Endothelial cell of umbilical vein (primary cell): ENCODE results near the gene BACH2. TPM values are rescaled to one million over a fixed set of nuclear protein-coding genes. Genes with fewer than 3 reads are reported as not detected.

Experiments
- BruUV-seq: library from RNA; stranded (reverse); fragments of 400-500 nt; replicated peaks from 2 replicates; lab custom pipeline; 2021; lab: Mats Ljungman, UMichigan
- CTCF ChIA-PET: fragments of 300-600, 350-600 bp; sonication (Branson Sonifier 250); formaldehyde crosslinking; loops from one replicate; lab custom pipeline; 2021; ENCODE audit warnings: antibody characterized with exemption, inconsistent platforms; lab: Charles Lee
- POLR2A ChIA-PET: fragments of 300-600, 350-600 bp; sonication (Branson Sonifier 250); formaldehyde crosslinking; loops from one replicate; lab custom pipeline; 2021; ENCODE audit warnings: antibody characterized with exemption, inconsistent platforms; lab: Charles Lee
- DNase-seq: peaks from one replicate; pipeline ENCODE4 v3.0.0-alpha.2; 2011; ENCODE audit warnings: low read depth, low spot score
- FAIRE-seq: peaks from 2 replicates; lab custom pipeline; 2011; peaks lifted over from hg19 to GRCh38; lab: Jason Lieb, UNC
- H2AFZ ChIP-seq: 2 replicates; pipeline ENCODE4 v1.6.0; 2012; ENCODE audit warnings: low read depth, low read length, control low read depth, inconsistent platforms
- H3K27ac ChIP-seq: 2 replicates; pipeline ENCODE4 v1.5.1; 2011; ENCODE audit warnings: low read depth, mild to moderate bottlenecking, control low read depth, low read length, moderate library complexity; ENCODE audit not compliant: insufficient read depth
- H3K27me3 ChIP-seq, 2 experiments: 2 replicates each; pipeline versions ENCODE4 v1.6.0 to v1.6.1; 2011; ENCODE audit warnings: low read length in 2 of 2, mixed read lengths in 1 of 2; ENCODE audit not compliant: control insufficient read depth in 2 of 2, insufficient read depth in 2 of 2
- H3K36me3 ChIP-seq, 2 experiments: 2 replicates in 1 of 2; 3 replicates in 1 of 2; pipeline ENCODE4 v1.5.1; 2011; ENCODE audit warnings: low read length in 2 of 2, mild to moderate bottlenecking in 1 of 2, moderate library complexity in 1 of 2; ENCODE audit not compliant: control insufficient read depth in 2 of 2, insufficient read depth in 2 of 2; ENCODE audit errors: extremely low read depth in 1 of 2
- H3K4me1 ChIP-seq: 3 replicates; pipeline ENCODE4 v1.5.1; 2011; ENCODE audit warnings: mild to moderate bottlenecking, low read length; ENCODE audit not compliant: control insufficient read depth, insufficient read depth; ENCODE audit errors: extremely low read depth
- H3K4me2 ChIP-seq: 2 replicates; pipeline ENCODE4 v1.6.1; 2011; ENCODE audit warnings: low read length, control low read depth, mixed read lengths; ENCODE audit not compliant: insufficient read depth
- H3K4me3 ChIP-seq, 3 experiments: fragments of 200-600 bp in 1 of 3; sonication (generic), shearing (Covaris generic) in 1 of 3; replicated peaks in 1 of 3; 2 replicates each; pipeline ENCODE4 v1.5.1; 2011 to 2016; ENCODE audit warnings: control low read depth in 3 of 3, low read length in 3 of 3, mild to moderate bottlenecking in 2 of 3, inconsistent platforms in 1 of 3, low read depth in 1 of 3, moderate library complexity in 1 of 3; ENCODE audit not compliant: insufficient read depth in 1 of 3
- H3K79me2 ChIP-seq: 2 replicates; pipeline ENCODE4 v1.6.0; 2012; ENCODE audit warnings: low read length, inconsistent platforms; ENCODE audit not compliant: control insufficient read depth, insufficient read depth
- H3K9ac ChIP-seq: replicated peaks from 2 replicates; pipeline ENCODE3; 2011; ENCODE audit warnings: low read length, control low read depth; ENCODE audit not compliant: insufficient read depth; ENCODE audit errors: extremely low read depth
- H3K9me1 ChIP-seq: replicated peaks from 3 replicates; pipeline ENCODE4 v1.6.0; 2011; ENCODE audit warnings: mild to moderate bottlenecking, low read length; ENCODE audit not compliant: control insufficient read depth, insufficient read depth; ENCODE audit errors: extremely low read depth
- H3K9me3 ChIP-seq: replicated peaks from 2 replicates; pipeline ENCODE4 v1.5.1; 2012; ENCODE audit warnings: low read length, inconsistent platforms; ENCODE audit not compliant: control insufficient read depth, insufficient read depth
- H4K20me1 ChIP-seq: replicated peaks from 2 replicates; pipeline ENCODE3; 2011; ENCODE audit warnings: mild to moderate bottlenecking, low read length; ENCODE audit not compliant: control insufficient read depth, insufficient read depth; ENCODE audit errors: extremely low read depth
- EZH2 ChIP-seq: IDR thresholded peaks from 2 replicates; pipeline ENCODE4 v1.6.1; 2012; ENCODE audit warnings: borderline replicate concordance, low read depth, mild to moderate bottlenecking, moderate library complexity, low read length, inconsistent platforms; ENCODE audit not compliant: severe bottlenecking
- FOS ChIP-seq: IDR thresholded peaks from 2 replicates; pipeline ENCODE4 v1.6.1; 2011; ENCODE audit warnings: mild to moderate bottlenecking, low read length, moderate library complexity, borderline replicate concordance; ENCODE audit not compliant: insufficient read depth
- GATA2 ChIP-seq: IDR thresholded peaks from 2 replicates; pipeline ENCODE4 v1.7.0; 2011; ENCODE audit warnings: low read depth, mild to moderate bottlenecking, moderate library complexity, mixed read lengths, low read length; ENCODE audit not compliant: insufficient read length, insufficient read depth
- POLR2A ChIP-seq: IDR thresholded peaks from 2 replicates; pipeline ENCODE4 v1.6.1; 2012; ENCODE audit warnings: low read depth, mild to moderate bottlenecking, control low read depth, low read length
- POLR2AphosphoS5 ChIP-seq: IDR thresholded peaks from 2 replicates; pipeline ENCODE4 v1.6.1; 2012; ENCODE audit warnings: low read depth, mild to moderate bottlenecking, control low read depth, low read length, moderate library complexity; ENCODE audit not compliant: insufficient read depth
- dilution Hi-C: fragments of 300-500 bp; cut with MboI; formaldehyde crosslinking; loops from one replicate; pipeline ENCODE4 v1.15.0; 2019; ENCODE audit warnings: low sequenced_read_pairs; ENCODE audit not compliant: extremely low pct_ligation_motif_present
- intact Hi-C: fragments of 100-400 bp; cut with micrococcal nuclease; formaldehyde crosslinking; loops from one replicate; pipeline ENCODE4 v1.10.0; 2022
- polyA plus RNA-seq, 4 experiments: library from polyadenylated mRNA; depleted of rRNA in 3 of 4; stranded (reverse) in 3 of 4; unstranded in 1 of 4; fragments of >200 nt; gene quantifications; 2 replicates each; pipeline versions ENCODE4 v1.2.1 to v1.2.3, GENCODE V29; 2011 to 2012; ENCODE audit warnings: missing spikeins in 1 of 4
- total RNA-seq: library from RNA; stranded (reverse); gene quantifications from 2 replicates; pipeline ENCODE4 v1.2.3, GENCODE V29; 2021
- TF ChIP-seq, protein P1 (sequence below): IDR thresholded peaks from 2 replicates; pipeline ENCODE4 v1.6.1; 2011; ENCODE audit not compliant: insufficient read depth, insufficient read length
- TF ChIP-seq, protein P2 (sequence below), 2 donors: IDR thresholded peaks; 1 replicate in 1 of 2; 2 replicates in 1 of 2; pipeline ENCODE4 v1.5.1; 2011; ENCODE audit warnings: low read length in 2 of 2, mild to moderate bottlenecking in 2 of 2, moderate library complexity in 2 of 2, control low read depth in 1 of 2, inconsistent platforms in 1 of 2, low read depth in 1 of 2; ENCODE audit not compliant: insufficient read depth in 1 of 2; ENCODE audit errors: extremely low read depth in 1 of 2

The BACH2 gene
- total and polyA plus RNA-seq, 2 donors (not counting 3 experiments of a cell fraction or from before 2014, with no cell fraction given), result 1.7 to 5.6 TPM

DNA sequence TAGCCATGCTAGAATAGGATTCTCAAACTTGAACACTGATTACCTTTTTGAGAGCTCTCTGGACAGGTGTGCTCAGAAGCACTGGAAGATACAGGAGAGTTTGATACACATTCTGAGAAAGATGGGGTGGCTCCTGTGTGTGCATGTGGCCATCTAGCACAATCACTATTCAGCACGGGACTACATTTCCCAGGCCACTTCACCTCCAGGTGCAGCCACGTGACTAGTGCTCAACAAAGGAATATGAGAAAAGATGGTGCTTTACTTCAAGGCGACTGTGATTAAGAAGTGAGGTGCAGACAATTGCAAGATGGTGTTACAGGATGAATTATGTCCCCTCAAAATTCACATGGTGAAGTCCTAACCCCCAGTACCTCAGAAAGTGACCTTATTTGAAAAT, 103.8 kb downstream of the BACH2 start:
- intact Hi-C loops (no loop called here), dilution Hi-C loops (no loop called here)
- Histone ChIP-seq H3K79me2 (no peaks in the 10 kb centered on the region), H3K4me1 (peaks cover 5% of the 10 kb centered on the region), H3K27ac (no peak overlapping the region), H3K9ac (no peak overlapping the region), H3K9me1 (no peaks in the 10 kb centered on the region), H2AFZ (no peak overlapping the region), H3K27me3 (no peaks in the 10 kb centered on the region), H4K20me1 (no peaks in the 10 kb centered on the region), H3K9me3 (no peaks in the 10 kb centered on the region), H3K4me2 (no peak overlapping the region), H3K4me3 (no peak overlapping the region), H3K36me3 (no peaks in the 10 kb centered on the region)
- BruUV-seq, result no TSS peak
- ChIA-PET CTCF (no interaction called here), POLR2A (no interaction called here)
- no peak for DNase-seq
- TF ChIP-seq, protein P1, sequence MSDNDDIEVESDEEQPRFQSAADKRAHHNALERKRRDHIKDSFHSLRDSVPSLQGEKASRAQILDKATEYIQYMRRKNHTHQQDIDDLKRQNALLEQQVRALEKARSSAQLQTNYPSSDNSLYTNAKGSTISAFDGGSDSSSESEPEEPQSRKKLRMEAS, result no peak
- TF ChIP-seq FOS, result no peak
- TF ChIP-seq, protein P2, sequence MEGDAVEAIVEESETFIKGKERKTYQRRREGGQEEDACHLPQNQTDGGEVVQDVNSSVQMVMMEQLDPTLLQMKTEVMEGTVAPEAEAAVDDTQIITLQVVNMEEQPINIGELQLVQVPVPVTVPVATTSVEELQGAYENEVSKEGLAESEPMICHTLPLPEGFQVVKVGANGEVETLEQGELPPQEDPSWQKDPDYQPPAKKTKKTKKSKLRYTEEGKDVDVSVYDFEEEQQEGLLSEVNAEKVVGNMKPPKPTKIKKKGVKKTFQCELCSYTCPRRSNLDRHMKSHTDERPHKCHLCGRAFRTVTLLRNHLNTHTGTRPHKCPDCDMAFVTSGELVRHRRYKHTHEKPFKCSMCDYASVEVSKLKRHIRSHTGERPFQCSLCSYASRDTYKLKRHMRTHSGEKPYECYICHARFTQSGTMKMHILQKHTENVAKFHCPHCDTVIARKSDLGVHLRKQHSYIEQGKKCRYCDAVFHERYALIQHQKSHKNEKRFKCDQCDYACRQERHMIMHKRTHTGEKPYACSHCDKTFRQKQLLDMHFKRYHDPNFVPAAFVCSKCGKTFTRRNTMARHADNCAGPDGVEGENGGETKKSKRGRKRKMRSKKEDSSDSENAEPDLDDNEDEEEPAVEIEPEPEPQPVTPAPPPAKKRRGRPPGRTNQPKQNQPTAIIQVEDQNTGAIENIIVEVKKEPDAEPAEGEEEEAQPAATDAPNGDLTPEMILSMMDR (IDR thresholded peaks at IDR 0.05; ENCODE audit: extremely low read depth in 1 of 2, insufficient read depth in 1 of 2, low read depth in 1 of 2, low read length in 2 of 2), result no peak
- TF ChIP-seq EZH2, result no peak
- no peak for FAIRE-seq

DNA sequence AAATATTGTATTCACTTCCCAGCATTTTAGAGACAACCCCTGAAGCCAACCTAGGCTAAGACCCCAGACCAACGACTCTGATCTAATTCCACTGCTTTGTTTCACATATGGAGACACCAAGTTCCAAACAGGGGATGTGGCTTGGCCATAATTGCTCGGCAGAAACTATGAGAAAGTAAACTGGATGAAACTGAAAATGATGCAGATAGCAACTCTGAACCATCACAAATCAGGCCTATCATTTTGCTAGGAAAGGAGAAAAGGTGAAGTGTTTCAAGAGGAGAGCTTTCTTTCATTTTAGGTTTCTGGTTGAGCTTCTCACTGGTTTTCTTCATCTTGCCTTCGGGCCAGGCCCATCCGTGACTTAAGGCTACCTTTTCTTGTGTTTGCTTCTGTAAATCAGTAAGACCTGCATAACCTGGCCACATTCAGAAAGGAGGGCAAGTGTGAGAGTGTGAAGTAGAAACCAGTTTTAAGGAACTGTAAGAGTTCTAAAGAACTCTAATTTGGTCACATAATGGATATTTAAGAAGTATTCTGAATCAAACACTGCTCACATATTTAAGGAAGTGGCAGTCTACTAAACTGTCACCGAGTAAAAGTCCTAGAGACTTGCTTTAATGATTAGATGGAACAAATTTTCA, 105.8 kb downstream of the BACH2 start:
- FAIRE-seq (no peak), DNase-seq (no peak)
- no peaks in the 10 kb centered on the region for H3K9me1 ChIP-seq
- intact Hi-C loops (no loop called here), dilution Hi-C loops (no loop called here)
- no peak overlapping the region for H3K4me3 ChIP-seq
- no TSS peak for BruUV-seq
- no peaks in the 10 kb centered on the region for H3K27me3 ChIP-seq
- no peaks in the 10 kb centered on the region for H3K9me3 ChIP-seq
- H2AFZ ChIP-seq, result no peak overlapping the region
- no peak for TF ChIP-seq GATA2
- TF ChIP-seq POLR2AphosphoS5, result no peak
- TF ChIP-seq POLR2A, result no peak
- TF ChIP-seq, protein P2 (IDR thresholded peaks at IDR 0.05; ENCODE audit: extremely low read depth in 1 of 2, insufficient read depth in 1 of 2, low read depth in 1 of 2, low read length in 2 of 2), result no peak
- TF ChIP-seq EZH2, result no peak
- POLR2A ChIA-PET, result no interaction called here
- no peak overlapping the region for H3K9ac ChIP-seq
- H3K79me2 ChIP-seq, result no peaks in the 10 kb centered on the region
- no peaks in the 10 kb centered on the region for H3K36me3 ChIP-seq
- H3K4me1 ChIP-seq, result peaks cover 5% of the 10 kb centered on the region
- H3K27ac ChIP-seq, result no peak overlapping the region
- CTCF ChIA-PET, result no interaction called here
- H4K20me1 ChIP-seq, result no peaks in the 10 kb centered on the region
- H3K4me2 ChIP-seq, result no peak overlapping the region
